HL-60 (cell line): ENCODE measurements around the gene MSRB3.

Experiments
- GABPA ChIP-seq: IDR thresholded peaks from 2 replicates; pipeline ENCODE4 v1.6.1; 2012; ENCODE audit warnings: low read depth
- POLR2AphosphoS5 ChIP-seq: IDR thresholded peaks from 2 replicates; pipeline ENCODE4 v1.6.1; 2012; ENCODE audit warnings: low read depth
- TF ChIP-seq, protein P1 (sequence below): IDR thresholded peaks from 2 replicates; pipeline ENCODE4 v1.6.1; 2012; ENCODE audit warnings: low read depth; ENCODE audit not compliant: insufficient replicate concordance
- TF ChIP-seq, protein P2 (sequence below): IDR thresholded peaks from one replicate; pipeline ENCODE4 v1.5.1; 2011; ENCODE audit warnings: low read length, control low read depth, inconsistent platforms; ENCODE audit not compliant: insufficient read depth

DNA sequence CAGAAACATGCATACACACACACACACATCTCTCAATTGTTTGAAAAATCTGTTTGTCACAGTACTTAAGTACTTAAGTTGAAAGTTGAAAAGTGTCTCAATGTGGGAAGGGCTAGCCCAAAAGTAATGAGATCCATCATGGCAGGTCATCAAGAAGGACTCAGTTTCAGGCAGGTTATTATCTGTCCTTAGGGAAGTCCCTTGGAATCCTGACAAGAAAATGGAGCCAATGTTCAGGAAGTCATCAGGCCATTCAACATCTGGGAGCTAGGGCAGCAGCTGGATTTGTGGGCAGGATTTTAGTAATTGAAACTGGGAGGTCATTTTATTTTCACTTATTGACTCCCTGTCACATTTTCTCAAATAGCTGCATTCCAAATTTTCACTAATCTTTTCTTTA is 56.0 kb downstream of the MSRB3 start:
- TF ChIP-seq, protein P1, sequence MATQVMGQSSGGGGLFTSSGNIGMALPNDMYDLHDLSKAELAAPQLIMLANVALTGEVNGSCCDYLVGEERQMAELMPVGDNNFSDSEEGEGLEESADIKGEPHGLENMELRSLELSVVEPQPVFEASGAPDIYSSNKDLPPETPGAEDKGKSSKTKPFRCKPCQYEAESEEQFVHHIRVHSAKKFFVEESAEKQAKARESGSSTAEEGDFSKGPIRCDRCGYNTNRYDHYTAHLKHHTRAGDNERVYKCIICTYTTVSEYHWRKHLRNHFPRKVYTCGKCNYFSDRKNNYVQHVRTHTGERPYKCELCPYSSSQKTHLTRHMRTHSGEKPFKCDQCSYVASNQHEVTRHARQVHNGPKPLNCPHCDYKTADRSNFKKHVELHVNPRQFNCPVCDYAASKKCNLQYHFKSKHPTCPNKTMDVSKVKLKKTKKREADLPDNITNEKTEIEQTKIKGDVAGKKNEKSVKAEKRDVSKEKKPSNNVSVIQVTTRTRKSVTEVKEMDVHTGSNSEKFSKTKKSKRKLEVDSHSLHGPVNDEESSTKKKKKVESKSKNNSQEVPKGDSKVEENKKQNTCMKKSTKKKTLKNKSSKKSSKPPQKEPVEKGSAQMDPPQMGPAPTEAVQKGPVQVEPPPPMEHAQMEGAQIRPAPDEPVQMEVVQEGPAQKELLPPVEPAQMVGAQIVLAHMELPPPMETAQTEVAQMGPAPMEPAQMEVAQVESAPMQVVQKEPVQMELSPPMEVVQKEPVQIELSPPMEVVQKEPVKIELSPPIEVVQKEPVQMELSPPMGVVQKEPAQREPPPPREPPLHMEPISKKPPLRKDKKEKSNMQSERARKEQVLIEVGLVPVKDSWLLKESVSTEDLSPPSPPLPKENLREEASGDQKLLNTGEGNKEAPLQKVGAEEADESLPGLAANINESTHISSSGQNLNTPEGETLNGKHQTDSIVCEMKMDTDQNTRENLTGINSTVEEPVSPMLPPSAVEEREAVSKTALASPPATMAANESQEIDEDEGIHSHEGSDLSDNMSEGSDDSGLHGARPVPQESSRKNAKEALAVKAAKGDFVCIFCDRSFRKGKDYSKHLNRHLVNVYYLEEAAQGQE = no peak
- TF ChIP-seq, protein P2, sequence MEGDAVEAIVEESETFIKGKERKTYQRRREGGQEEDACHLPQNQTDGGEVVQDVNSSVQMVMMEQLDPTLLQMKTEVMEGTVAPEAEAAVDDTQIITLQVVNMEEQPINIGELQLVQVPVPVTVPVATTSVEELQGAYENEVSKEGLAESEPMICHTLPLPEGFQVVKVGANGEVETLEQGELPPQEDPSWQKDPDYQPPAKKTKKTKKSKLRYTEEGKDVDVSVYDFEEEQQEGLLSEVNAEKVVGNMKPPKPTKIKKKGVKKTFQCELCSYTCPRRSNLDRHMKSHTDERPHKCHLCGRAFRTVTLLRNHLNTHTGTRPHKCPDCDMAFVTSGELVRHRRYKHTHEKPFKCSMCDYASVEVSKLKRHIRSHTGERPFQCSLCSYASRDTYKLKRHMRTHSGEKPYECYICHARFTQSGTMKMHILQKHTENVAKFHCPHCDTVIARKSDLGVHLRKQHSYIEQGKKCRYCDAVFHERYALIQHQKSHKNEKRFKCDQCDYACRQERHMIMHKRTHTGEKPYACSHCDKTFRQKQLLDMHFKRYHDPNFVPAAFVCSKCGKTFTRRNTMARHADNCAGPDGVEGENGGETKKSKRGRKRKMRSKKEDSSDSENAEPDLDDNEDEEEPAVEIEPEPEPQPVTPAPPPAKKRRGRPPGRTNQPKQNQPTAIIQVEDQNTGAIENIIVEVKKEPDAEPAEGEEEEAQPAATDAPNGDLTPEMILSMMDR = no peak
- no peak for TF ChIP-seq POLR2AphosphoS5
- no peak for TF ChIP-seq GABPA
